Measurements from ENCODE around the gene GPC6.

Gene GPC6

GRCh38 chr13:94033830-94034642 lies 807.4 kb downstream of the GPC6 start:
- Histone ChIP-seq H3K4me3 (replicated peaks; ENCODE audit: insufficient read depth, low read length) (no peak overlapping the region), H3K27ac (replicated peaks) (no peak overlapping the region), H3K27me3 (ENCODE audit: insufficient read depth, poor library complexity, severe bottlenecking) (no peaks in the 10 kb centered on the region)
- no peak for DNase-seq (ENCODE audit: low read depth in 1 of 2, low spot score in 1 of 2)
- TF ChIP-seq GABPA (IDR thresholded peaks at IDR 0.05; ENCODE audit: low read depth) (no peak), REST (IDR thresholded peaks at IDR 0.05; ENCODE audit: insufficient replicate concordance, low read depth) (no peak), SPI1 (IDR thresholded peaks at IDR 0.05; ENCODE audit: borderline replicate concordance, low read depth) (no peak), CTCF (IDR thresholded peaks at IDR 0.05; ENCODE audit: insufficient read depth, low read length) (no peak), POLR2AphosphoS5 (IDR thresholded peaks at IDR 0.05; ENCODE audit: low read depth) (no peak)

- TF ChIP-seq REST (IDR thresholded peaks at IDR 0.05; ENCODE audit: insufficient replicate concordance, low read depth) = no peak
- no peak for TF ChIP-seq GABPA (IDR thresholded peaks at IDR 0.05; ENCODE audit: low read depth)
- no peak for TF ChIP-seq POLR2AphosphoS5 (IDR thresholded peaks at IDR 0.05; ENCODE audit: low read depth)
- TF ChIP-seq SPI1 (IDR thresholded peaks at IDR 0.05; ENCODE audit: borderline replicate concordance, low read depth) = no peak
- TF ChIP-seq CTCF (IDR thresholded peaks at IDR 0.05; ENCODE audit: insufficient read depth, low read length) = no peak
- no peak overlapping the region for H3K4me3 ChIP-seq (replicated peaks; ENCODE audit: insufficient read depth, low read length)
- H3K27ac ChIP-seq (replicated peaks) = no peak overlapping the region
- H3K27me3 ChIP-seq (ENCODE audit: insufficient read depth, poor library complexity, severe bottlenecking) = no peaks in the 10 kb centered on the region
- DNase-seq (ENCODE audit: low read depth in 1 of 2, low spot score in 1 of 2) = no peak
Observed at GRCh38 chr13:94050039-94050438, 823.4 kb downstream of the GPC6 start.

- DNase-seq (ENCODE audit: low read depth in 1 of 2, low spot score in 1 of 2) = no peak
Observed at GRCh38 chr13:94050686-94051085, 824.1 kb downstream of the GPC6 start.

More at GRCh38 chr13:94050686-94051085, 824.1 kb downstream of the GPC6 start:
- H3K27ac ChIP-seq (replicated peaks) = no peak overlapping the region
- H3K27me3 ChIP-seq (ENCODE audit: insufficient read depth, poor library complexity, severe bottlenecking) = no peaks in the 10 kb centered on the region
- TF ChIP-seq REST (IDR thresholded peaks at IDR 0.05; ENCODE audit: insufficient replicate concordance, low read depth) (no peak), CTCF (IDR thresholded peaks at IDR 0.05; ENCODE audit: insufficient read depth, low read length) (no peak), GABPA (IDR thresholded peaks at IDR 0.05; ENCODE audit: low read depth) (no peak), POLR2AphosphoS5 (IDR thresholded peaks at IDR 0.05; ENCODE audit: low read depth) (no peak), SPI1 (IDR thresholded peaks at IDR 0.05; ENCODE audit: borderline replicate concordance, low read depth) (no peak)
- H3K4me3 ChIP-seq (replicated peaks; ENCODE audit: insufficient read depth, low read length) = no peak overlapping the region

Data from HL-60 (cell line).